Measurements from ENCODE around the gene EBPL. TPM values are rescaled to one million over a fixed set of nuclear protein-coding genes. Genes with fewer than 3 reads are reported as not detected.

EBPL gene
- total RNA-seq, 4 donors from 2014 or later: 17.0 to 56.4 (median 45.9) TPM

DNA sequence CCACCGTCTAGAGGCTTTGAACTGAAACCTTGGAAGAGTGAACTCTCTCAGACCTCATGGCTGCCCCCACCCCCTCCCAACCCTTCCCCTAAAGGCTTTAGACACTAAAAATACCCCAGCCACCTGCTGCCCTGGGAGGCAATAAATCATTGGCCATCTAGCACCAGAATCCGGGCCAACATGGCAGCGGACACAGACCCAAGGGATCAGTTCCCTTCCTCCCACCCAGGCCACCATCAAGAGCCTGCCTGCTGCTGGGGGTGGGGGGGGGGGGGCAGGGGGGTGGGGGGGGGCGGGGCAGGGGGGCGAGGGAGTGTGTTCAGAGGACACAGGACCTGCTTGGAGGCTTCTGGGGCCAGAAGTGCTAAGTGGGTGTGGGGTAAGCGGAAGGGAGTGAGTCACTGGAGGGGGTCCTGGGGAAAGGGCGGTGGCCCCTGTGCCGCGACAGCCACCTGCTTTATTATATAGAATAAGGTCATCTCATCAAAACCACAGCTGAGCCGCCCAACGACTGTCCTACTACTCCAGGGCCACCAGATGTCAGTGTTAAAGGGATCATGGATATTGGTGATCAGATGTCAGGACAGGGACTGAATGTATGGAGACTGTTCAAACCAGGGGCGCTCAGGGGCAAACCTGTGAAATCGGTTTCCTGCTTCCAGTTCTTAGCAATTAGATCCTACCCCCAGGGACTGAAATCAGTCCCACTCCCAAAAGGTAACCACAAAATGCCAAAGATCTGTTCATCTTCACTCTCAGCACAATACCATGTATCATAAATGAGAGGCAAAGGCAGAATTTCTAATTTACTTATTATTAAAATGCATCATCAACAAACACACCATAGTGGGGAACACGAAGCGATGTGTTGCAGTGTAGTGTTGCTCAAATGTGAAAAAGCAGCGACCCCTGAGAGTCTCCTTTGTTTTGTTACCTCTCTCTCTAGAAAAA is 38.7 kb downstream of the EBPL start:
- Histone ChIP-seq H3K4me1 (peaks cover 0 to 35% (median 26%) of the 10 kb centered on the region in 4 donors), H3K4me3 (no peak overlapping the region), H3K36me3 (no peaks in the 10 kb centered on the region), H3K27me3 (no peaks in the 10 kb centered on the region), H3K27ac (replicated peaks in 1 of 4) (no peak overlapping the region), H3K9me3 (no peaks in the 10 kb centered on the region)
- intact Hi-C loops (cut with DNase I): loop anchor here (5.0 kb wide), 1 partner anchor 195 kb away; no protein-coding TSS in a partner anchor
- 60% methylated on average over 13 of the region's 16 CpGs for WGBS
- TF ChIP-seq POLR2AphosphoS5 (IDR thresholded peaks at IDR 0.05): no peak
- TF ChIP-seq POLR2A (IDR thresholded peaks at IDR 0.05; ENCODE audit: low read depth): no peak
- TF ChIP-seq CTCF (IDR thresholded peaks at IDR 0.05): peak; percentile 23 to 53 (median 29)
- no peak for TF ChIP-seq EP300 (IDR thresholded peaks at IDR 0.05)
- no peak for DNase-seq (ENCODE audit: extremely low spot score)

DNA sequence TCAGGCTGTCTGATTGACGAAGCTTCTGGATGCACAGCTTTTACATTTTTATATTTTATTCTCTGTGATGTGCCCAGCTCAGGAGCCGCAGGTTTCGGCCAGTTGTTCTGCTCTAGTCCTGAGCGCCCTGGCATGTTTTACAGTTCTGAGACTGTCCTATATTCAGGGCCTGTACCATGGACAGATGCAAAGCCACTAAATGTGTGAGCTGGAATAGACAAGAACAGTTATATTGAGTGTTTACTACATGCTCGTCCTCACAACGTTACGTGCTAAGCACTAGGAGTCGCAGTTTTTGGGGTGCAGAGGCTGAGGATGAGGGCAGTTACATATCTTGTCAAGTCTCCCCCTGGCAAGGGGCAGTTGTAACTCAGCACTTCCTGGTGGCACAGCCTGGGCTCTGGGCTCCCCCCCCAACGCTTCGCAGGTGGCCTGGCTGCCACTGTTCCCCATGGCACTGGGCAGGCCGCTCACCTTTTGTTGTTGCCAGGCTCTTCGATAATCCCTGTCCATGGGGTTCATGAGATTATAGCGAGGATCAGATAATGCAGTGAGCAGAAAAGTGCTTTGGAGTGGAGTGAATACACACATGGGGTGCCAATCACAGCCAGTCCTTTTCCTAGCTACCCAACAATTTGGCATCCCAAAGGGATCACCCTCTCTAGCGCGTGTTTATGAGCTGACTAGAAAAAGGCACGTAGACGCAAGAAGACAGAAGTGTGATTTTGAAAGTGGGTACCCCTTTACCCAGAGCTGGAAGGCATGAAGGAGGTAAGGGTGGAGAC is 39.5 kb downstream of the EBPL start:
- TF ChIP-seq POLR2A (IDR thresholded peaks at IDR 0.05; ENCODE audit: low read depth) (no peak), EP300 (IDR thresholded peaks at IDR 0.05) (no peak), CTCF (IDR thresholded peaks at IDR 0.05) (no peak), POLR2AphosphoS5 (IDR thresholded peaks at IDR 0.05) (no peak)
- intact Hi-C loops (cut with DNase I): loop anchor here (5.0 kb wide), 1 partner anchor 196 kb away; no protein-coding TSS in a partner anchor
- Histone ChIP-seq H3K4me3 (no peak overlapping the region), H3K27me3 (no peaks in the 10 kb centered on the region), H3K36me3 (no peaks in the 10 kb centered on the region), H3K4me1 (peaks cover 0 to 26% (median 17%) of the 10 kb centered on the region in 4 donors), H3K9me3 (no peaks in the 10 kb centered on the region), H3K27ac (replicated peaks in 1 of 4) (no peak overlapping the region)
- DNase-seq (ENCODE audit: extremely low spot score): no peak
- 84% methylated on average over 17 of the region's 17 CpGs for WGBS

- no peak overlapping the region for H3K27ac ChIP-seq (replicated peaks in 1 of 4)
- 69% methylated on average over 2 of the region's 2 CpGs for WGBS
- DNase-seq (ENCODE audit: extremely low spot score): no peak
- no peak overlapping the region for H3K4me3 ChIP-seq
- H3K4me1 ChIP-seq: peaks cover 0 to 14% (median 9%) of the 10 kb centered on the region in 4 donors
- no peaks in the 10 kb centered on the region for H3K36me3 ChIP-seq
- H3K9me3 ChIP-seq: no peaks in the 10 kb centered on the region
- intact Hi-C loops (cut with DNase I): loop anchor here (5.0 kb wide), 1 partner anchor 197 kb away; no protein-coding TSS in a partner anchor
- TF ChIP-seq CTCF (IDR thresholded peaks at IDR 0.05) (no peak), POLR2AphosphoS5 (IDR thresholded peaks at IDR 0.05) (no peak), EP300 (IDR thresholded peaks at IDR 0.05) (no peak), POLR2A (IDR thresholded peaks at IDR 0.05; ENCODE audit: low read depth) (no peak)
- H3K27me3 ChIP-seq: no peaks in the 10 kb centered on the region
Observed at GRCh38 chr13:49649963-49650312, 41.3 kb downstream of the EBPL start.

DNA sequence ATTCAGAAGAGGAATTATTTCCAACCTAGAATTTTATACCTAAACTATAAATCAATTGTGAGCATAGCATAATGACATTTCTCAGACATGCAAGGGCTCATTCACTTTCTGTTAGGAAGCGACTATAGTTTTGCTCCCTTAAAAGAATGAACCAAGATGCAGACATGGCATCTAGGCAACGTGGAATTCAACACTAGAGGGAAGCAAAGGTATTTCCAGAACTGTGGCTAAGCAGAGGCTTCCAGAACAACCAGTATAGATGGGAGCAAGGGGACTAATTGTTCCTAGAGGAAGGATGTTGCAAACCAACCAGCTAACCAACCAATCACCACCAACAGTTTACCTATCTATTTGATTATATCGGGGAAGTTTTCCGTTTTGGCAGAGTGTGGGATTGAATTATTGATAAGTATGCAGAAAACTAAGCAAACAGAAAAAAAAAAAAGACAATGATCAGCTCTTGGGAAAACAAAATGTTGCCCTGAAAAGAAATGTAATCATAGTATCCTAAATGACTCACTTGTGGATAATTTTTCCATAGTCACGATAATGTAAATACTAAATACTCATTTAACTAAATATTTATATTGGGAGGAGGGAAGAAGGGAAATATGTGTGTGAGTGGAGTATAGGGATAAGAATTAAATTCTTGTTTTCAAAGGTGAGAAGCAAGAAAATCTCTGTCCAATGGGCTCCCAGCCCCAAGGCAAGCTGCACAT is 41.9 kb downstream of the EBPL start:
- no peaks in the 10 kb centered on the region for H3K27me3 ChIP-seq
- no peak overlapping the region for H3K4me3 ChIP-seq
- no peak for TF ChIP-seq POLR2A (IDR thresholded peaks at IDR 0.05; ENCODE audit: low read depth)
- no peak for TF ChIP-seq EP300 (IDR thresholded peaks at IDR 0.05)
- TF ChIP-seq CTCF (IDR thresholded peaks at IDR 0.05): peak; percentile 49 to 56 (median 51)
- intact Hi-C loops (cut with DNase I): no loop called here
- no peaks in the 10 kb centered on the region for H3K9me3 ChIP-seq
- no peak for DNase-seq (ENCODE audit: extremely low spot score)
- no peaks in the 10 kb centered on the region for H3K36me3 ChIP-seq
- no peak overlapping the region for H3K27ac ChIP-seq (replicated peaks in 1 of 4)
- peaks cover 0 to 14% (median 9%) of the 10 kb centered on the region in 4 donors for H3K4me1 ChIP-seq
- 60% methylated on average over 5 of the region's 5 CpGs for WGBS
